Measurements from ENCODE around the gene CNR1.
"Not testable (repeated sequence)": the region's sequence is repeated elsewhere in the genome, so short reads cannot be mapped to it uniquely, and the experiment has no call there.

Gene CNR1

GRCh38 chr6:88165844-88166492, at the start of gene CNR1:
Gene CNR1, minus strand, starts transcription at chr6:88166347. Its CDS starts 21,073 bp downstream, at chr6:88145274.
- TF ChIP-seq POLR2A (IDR thresholded peaks at IDR 0.05; ENCODE audit: low read length) (no peak), GATA1 (IDR thresholded peaks at IDR 0.05; ENCODE audit: low read depth, low read length) (no peak)
- DNase-seq: peak; percentile 53 to 57

- TF ChIP-seq POLR2A (IDR thresholded peaks at IDR 0.05; ENCODE audit: low read length): no peak
- no peak for TF ChIP-seq GATA1 (IDR thresholded peaks at IDR 0.05; ENCODE audit: low read depth, low read length)
These were observed 45.3 kb upstream of the CNR1 start for GRCh38 chr6:88211446-88211845.

GRCh38 chr6:88209301-88209700, 43.2 kb upstream of the CNR1 start:
- TF ChIP-seq POLR2A (IDR thresholded peaks at IDR 0.05; ENCODE audit: low read length) (no peak), GATA1 (IDR thresholded peaks at IDR 0.05; ENCODE audit: low read depth, low read length) (no peak)
- no peak for DNase-seq

More at GRCh38 chr6:88211446-88211845, 45.3 kb upstream of the CNR1 start:
- no peak for DNase-seq

GRCh38 chr6:88208726-88209125, 42.6 kb upstream of the CNR1 start:
- no peak for DNase-seq
- TF ChIP-seq POLR2A (IDR thresholded peaks at IDR 0.05; ENCODE audit: low read length): no peak
- no peak for TF ChIP-seq GATA1 (IDR thresholded peaks at IDR 0.05; ENCODE audit: low read depth, low read length)

GRCh38 chr6:88201734-88202133, 35.6 kb upstream of the CNR1 start:
- DNase-seq: not testable (repeated sequence)

- no peak for DNase-seq
- TF ChIP-seq POLR2A (IDR thresholded peaks at IDR 0.05; ENCODE audit: low read length): no peak
- no peak for TF ChIP-seq GATA1 (IDR thresholded peaks at IDR 0.05; ENCODE audit: low read depth, low read length)
These were observed 18.8 kb upstream of the CNR1 start for GRCh38 chr6:88184921-88185320.

GRCh38 chr6:88183471-88183870, 17.3 kb upstream of the CNR1 start:
- no peak for TF ChIP-seq GATA1 (IDR thresholded peaks at IDR 0.05; ENCODE audit: low read depth, low read length)
- TF ChIP-seq POLR2A (IDR thresholded peaks at IDR 0.05; ENCODE audit: low read length): no peak
- no peak for DNase-seq

GRCh38 chr6:88179692-88180091, 13.5 kb upstream of the CNR1 start:
- DNase-seq: no peak
- no peak for TF ChIP-seq GATA1 (IDR thresholded peaks at IDR 0.05; ENCODE audit: low read depth, low read length)
- TF ChIP-seq POLR2A (IDR thresholded peaks at IDR 0.05; ENCODE audit: low read length): no peak

- no peak for TF ChIP-seq GATA1 (IDR thresholded peaks at IDR 0.05; ENCODE audit: low read depth, low read length)
- TF ChIP-seq POLR2A (IDR thresholded peaks at IDR 0.05; ENCODE audit: low read length): no peak
- DNase-seq: no peak
These were observed 11.9 kb upstream of the CNR1 start for GRCh38 chr6:88177961-88178464.

- DNase-seq: no peak
- TF ChIP-seq GATA1 (IDR thresholded peaks at IDR 0.05; ENCODE audit: low read depth, low read length): no peak
- TF ChIP-seq POLR2A (IDR thresholded peaks at IDR 0.05; ENCODE audit: low read length): no peak
These were observed 8.8 kb upstream of the CNR1 start for GRCh38 chr6:88174906-88175305.

GRCh38 chr6:88171312-88171711, 5.2 kb upstream of the CNR1 start:
- TF ChIP-seq GATA1 (IDR thresholded peaks at IDR 0.05; ENCODE audit: low read depth, low read length): no peak
- no peak for TF ChIP-seq POLR2A (IDR thresholded peaks at IDR 0.05; ENCODE audit: low read length)
- peak; percentile 58 to 90 for DNase-seq

- TF ChIP-seq GATA1 (IDR thresholded peaks at IDR 0.05; ENCODE audit: low read depth, low read length) (no peak), POLR2A (IDR thresholded peaks at IDR 0.05; ENCODE audit: low read length) (no peak)
- DNase-seq: peak; percentile 2
These were observed 2.2 kb upstream of the CNR1 start for GRCh38 chr6:88168362-88168761.

GRCh38 chr6:88167352-88167937, 1.3 kb upstream of the CNR1 start:
- DNase-seq: peak; percentile 7 to 28
- TF ChIP-seq GATA1 (IDR thresholded peaks at IDR 0.05; ENCODE audit: low read depth, low read length) (no peak), POLR2A (IDR thresholded peaks at IDR 0.05; ENCODE audit: low read length) (no peak)

GRCh38 chr6:88166493-88167351, 575 bp upstream of the CNR1 start:
- peak in 1 of 2 experiments; percentile 22 for DNase-seq
- TF ChIP-seq POLR2A (IDR thresholded peaks at IDR 0.05; ENCODE audit: low read length) (no peak), GATA1 (IDR thresholded peaks at IDR 0.05; ENCODE audit: low read depth, low read length) (no peak)

Measured in erythroblast (primary cell).